Osteocyte (in vitro differentiated cells): ENCODE data around the gene OTUB2. TPM values are rescaled to one million over a fixed set of nuclear protein-coding genes. Genes with fewer than 3 reads are reported as not detected.

Experiments
- DNase-seq: peaks from one replicate; pipeline ENCODE4 v3.0.0; 2021; ENCODE audit warnings: mixed read lengths; ENCODE audit not compliant: unreplicated experiment; ENCODE audit errors: extremely low spot score
- H3K27ac Mint-ChIP-seq: one replicate; pipeline ENCODE4 v1.8.0; 2021; ENCODE audit warnings: mild to moderate bottlenecking, mixed read lengths; ENCODE audit not compliant: unreplicated experiment
- H3K27me3 Mint-ChIP-seq: one replicate; pipeline ENCODE4 v1.8.0; 2021; ENCODE audit warnings: mixed read lengths; ENCODE audit not compliant: unreplicated experiment
- H3K36me3 Mint-ChIP-seq: one replicate; pipeline ENCODE4 v1.8.0; 2021; ENCODE audit warnings: mixed read lengths; ENCODE audit not compliant: unreplicated experiment
- H3K4me1 Mint-ChIP-seq: one replicate; pipeline ENCODE4 v1.8.0; 2021; ENCODE audit warnings: mixed read lengths; ENCODE audit not compliant: unreplicated experiment
- H3K4me3 Mint-ChIP-seq: one replicate; pipeline ENCODE4 v1.8.0; 2021; ENCODE audit warnings: mild to moderate bottlenecking, moderate library complexity, mixed read lengths; ENCODE audit not compliant: unreplicated experiment
- H3K9me3 Mint-ChIP-seq: one replicate; pipeline ENCODE4 v1.8.0; 2021; ENCODE audit warnings: mixed read lengths; ENCODE audit not compliant: unreplicated experiment
- CTCF ChIP-seq: fragments of 200-600 bp; sonication (generic); IDR thresholded peaks from 2 replicates; pipeline ENCODE4 v1.5.0; 2021; ENCODE audit warnings: antibody characterized with exemption, mild to moderate bottlenecking, moderate library complexity
- total RNA-seq: library from RNA; stranded (reverse); gene quantifications from 2 replicates; pipeline ENCODE4 v1.2.1, GENCODE V29; 2021

Gene OTUB2
- total RNA-seq, 1 donor from 2014 or later = 1.3 TPM

GRCh38 chr14:94047581-94047980 is 21.4 kb downstream of the OTUB2 start:
- no peak for DNase-seq
- H3K27ac Mint-ChIP-seq = no peak overlapping the region
- no peak for TF ChIP-seq CTCF
- H3K36me3 Mint-ChIP-seq = peaks cover 30% of the 10 kb centered on the region
- H3K9me3 Mint-ChIP-seq = no peaks in the 10 kb centered on the region
- no peaks in the 10 kb centered on the region for H3K27me3 Mint-ChIP-seq
- no peaks in the 10 kb centered on the region for H3K4me1 Mint-ChIP-seq
- no peak overlapping the region for H3K4me3 Mint-ChIP-seq

GRCh38 chr14:94048691-94049624 is 22.8 kb downstream of the OTUB2 start:
- Mint-ChIP-seq H3K27me3 (no peaks in the 10 kb centered on the region), H3K27ac (no peak overlapping the region), H3K9me3 (no peaks in the 10 kb centered on the region), H3K4me3 (no peak overlapping the region), H3K4me1 (no peaks in the 10 kb centered on the region), H3K36me3 (peaks cover 37% of the 10 kb centered on the region)
- DNase-seq = peak; percentile 75
- no peak for TF ChIP-seq CTCF

- H3K36me3 Mint-ChIP-seq = peaks cover 43% of the 10 kb centered on the region
- no peaks in the 10 kb centered on the region for H3K27me3 Mint-ChIP-seq
Observed at GRCh38 chr14:94049625-94050023, 23.5 kb downstream of the OTUB2 start.

GRCh38 chr14:94050231-94050880 is 24.2 kb downstream of the OTUB2 start:
- Mint-ChIP-seq H3K36me3 (peaks cover 45% of the 10 kb centered on the region), H3K27me3 (no peaks in the 10 kb centered on the region), H3K9me3 (no peaks in the 10 kb centered on the region), H3K4me1 (no peaks in the 10 kb centered on the region), H3K4me3 (no peak overlapping the region), H3K27ac (no peak overlapping the region)
- peak; percentile 32 for DNase-seq
- TF ChIP-seq CTCF = no peak

More at GRCh38 chr14:94049625-94050023, 23.5 kb downstream of the OTUB2 start:
- H3K9me3 Mint-ChIP-seq = no peaks in the 10 kb centered on the region
- no peaks in the 10 kb centered on the region for H3K4me1 Mint-ChIP-seq
- peak; percentile 32 for DNase-seq
- H3K27ac Mint-ChIP-seq = no peak overlapping the region
- TF ChIP-seq CTCF = no peak
- no peak overlapping the region for H3K4me3 Mint-ChIP-seq

- Mint-ChIP-seq H3K9me3 (no peaks in the 10 kb centered on the region), H3K27ac (no peak overlapping the region), H3K4me3 (no peak overlapping the region), H3K36me3 (peaks cover 52% of the 10 kb centered on the region), H3K27me3 (no peaks in the 10 kb centered on the region), H3K4me1 (no peaks in the 10 kb centered on the region)
- peak; percentile 53 for DNase-seq
- peak; percentile 51 for TF ChIP-seq CTCF
Observed at GRCh38 chr14:94051115-94051514, 25.0 kb downstream of the OTUB2 start.
